GOT3 (cell line): ENCODE data around the gene NMNAT3.

ENCODE experiments used
- DNase-seq: peaks from one replicate; lab custom pipeline; 2025; ENCODE audit warnings: mixed read lengths; lab: John Stamatoyannopoulos, UW

The NMNAT3 gene

GRCh38 chr3:139521144-139521543 is 156.6 kb downstream of the NMNAT3 start:
- no peak for DNase-seq

- no peak for DNase-seq
Measured at GRCh38 chr3:139519998-139520737, 157.6 kb downstream of the NMNAT3 start.

GRCh38 chr3:139518926-139519842 is 158.6 kb downstream of the NMNAT3 start:
- no peak for DNase-seq

- no peak for DNase-seq
Measured at GRCh38 chr3:139518306-139518705, 159.5 kb downstream of the NMNAT3 start.

GRCh38 chr3:139517321-139518065 is 160.3 kb downstream of the NMNAT3 start:
- DNase-seq: no peak

- DNase-seq: no peak
Measured at GRCh38 chr3:139514741-139515140, 163.0 kb downstream of the NMNAT3 start.
